NCI-H1930 (cell line): ENCODE results near the gene SLC38A4.
A peak's percentile ranks its signal among the peaks of the same experiment; 100 is the strongest.
"Not testable (repeated sequence)": the region's sequence is repeated elsewhere in the genome, so short reads cannot be mapped to it uniquely, and the experiment has no call there.

Source experiments
- DNase-seq, 2 experiments: peaks; one replicate each; lab custom pipeline; 2025; lab: John Stamatoyannopoulos, UW

The SLC38A4 gene

GRCh38 chr12:46775796-46776195 is 50.0 kb downstream of the SLC38A4 start:
- DNase-seq: no peak

DNA sequence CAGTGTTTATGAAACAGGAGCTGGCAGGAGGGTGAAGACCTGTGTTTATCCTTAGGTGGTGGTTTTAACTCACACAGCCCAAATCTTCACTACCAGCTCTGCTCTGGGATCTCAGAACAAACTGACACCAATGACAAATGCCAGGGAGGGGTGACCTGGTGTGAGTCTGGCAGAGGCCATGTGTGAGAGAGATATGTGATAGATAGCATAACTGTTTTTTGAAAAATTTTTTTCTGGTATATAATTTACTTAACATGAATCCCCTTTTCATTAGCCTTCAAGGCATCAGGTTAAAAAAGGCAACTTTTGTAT is 51.5 kb downstream of the SLC38A4 start:
- no peak for DNase-seq

DNA sequence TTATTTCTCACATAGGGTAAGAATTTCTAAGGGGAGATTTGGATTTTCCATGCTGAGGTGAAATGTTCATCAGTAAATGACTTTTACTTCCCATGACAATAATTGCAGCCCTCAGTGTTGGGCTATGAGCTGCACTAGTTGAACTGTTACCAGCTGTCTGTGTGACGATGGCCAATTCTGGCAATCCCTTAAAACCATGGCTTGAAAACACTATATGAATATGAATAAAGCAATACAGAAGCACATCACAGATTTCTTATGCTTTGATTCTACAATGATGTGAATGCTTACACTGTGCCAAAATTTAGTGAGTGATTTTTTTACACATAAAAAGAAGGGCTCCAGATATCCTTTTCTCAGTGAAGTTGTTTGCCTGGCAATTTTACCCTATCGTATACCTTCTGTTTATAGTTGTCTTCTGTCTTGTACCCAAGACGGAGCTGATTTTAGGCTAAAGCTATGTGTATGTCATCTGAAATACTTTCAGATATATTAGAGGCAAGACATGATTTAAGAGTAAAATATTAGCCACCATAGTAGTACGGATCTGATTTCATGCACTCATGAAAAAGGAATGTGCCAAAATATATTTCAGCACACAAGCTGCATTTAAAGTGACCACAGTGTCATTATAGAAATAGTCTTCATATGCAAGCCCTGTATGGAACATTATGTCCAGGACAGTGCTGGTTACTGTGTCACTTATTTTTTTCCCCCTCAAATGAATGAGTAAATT is 52.0 kb downstream of the SLC38A4 start:
- DNase-seq: no peak

DNA sequence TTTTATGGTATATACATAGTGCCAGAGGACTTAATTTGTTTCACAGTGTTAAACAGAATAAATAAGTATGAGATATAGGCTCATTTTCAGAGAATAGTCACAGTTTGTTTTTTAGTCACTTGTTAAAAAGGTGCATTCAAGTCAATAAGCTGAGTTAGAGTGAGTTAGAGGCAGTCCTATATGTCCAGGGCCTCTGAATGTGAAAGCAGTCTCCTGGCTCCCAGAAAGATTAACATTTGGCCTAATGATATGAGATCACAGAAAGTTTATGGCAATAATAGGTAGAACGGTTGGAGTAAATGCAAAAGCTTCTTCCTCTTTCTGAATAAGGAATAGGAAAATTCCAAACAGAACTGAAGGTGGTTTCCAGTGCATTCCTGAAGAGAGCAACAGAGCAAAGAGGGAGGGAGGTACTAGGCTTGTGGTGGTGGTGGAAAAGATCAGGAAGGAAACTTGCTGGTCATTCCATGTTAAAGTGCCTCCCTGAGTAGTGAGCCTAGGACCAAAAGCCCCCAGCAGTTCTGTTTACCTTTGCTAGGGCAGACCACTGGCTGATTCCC is 54.4 kb downstream of the SLC38A4 start:
- peak in 1 of 2 experiments; percentile 70 for DNase-seq

GRCh38 chr12:46770501-46771183 is 55.2 kb downstream of the SLC38A4 start:
- peak in 1 of 2 experiments; percentile 47 for DNase-seq

GRCh38 chr12:46764005-46764404 is 61.8 kb downstream of the SLC38A4 start:
- no peak for DNase-seq

DNA sequence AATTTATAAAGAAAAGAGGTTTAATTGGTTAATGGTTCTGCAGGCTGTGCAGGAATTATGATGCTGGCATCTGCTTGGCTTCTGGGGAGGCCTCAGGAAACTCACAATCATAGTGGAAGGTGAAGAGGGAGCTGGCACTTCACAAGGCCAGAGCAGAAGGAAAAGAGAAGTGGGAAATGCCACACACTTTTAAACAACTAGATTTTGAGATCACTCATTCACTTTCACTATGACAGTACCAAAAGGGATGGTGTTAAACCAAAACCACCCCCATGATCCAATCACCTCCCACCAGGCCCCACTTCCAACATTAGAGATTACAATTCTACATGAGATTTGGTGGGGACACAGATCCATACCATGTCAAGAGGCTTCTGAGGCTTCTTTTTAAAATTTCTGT is 62.6 kb downstream of the SLC38A4 start:
- DNase-seq: no peak

DNA sequence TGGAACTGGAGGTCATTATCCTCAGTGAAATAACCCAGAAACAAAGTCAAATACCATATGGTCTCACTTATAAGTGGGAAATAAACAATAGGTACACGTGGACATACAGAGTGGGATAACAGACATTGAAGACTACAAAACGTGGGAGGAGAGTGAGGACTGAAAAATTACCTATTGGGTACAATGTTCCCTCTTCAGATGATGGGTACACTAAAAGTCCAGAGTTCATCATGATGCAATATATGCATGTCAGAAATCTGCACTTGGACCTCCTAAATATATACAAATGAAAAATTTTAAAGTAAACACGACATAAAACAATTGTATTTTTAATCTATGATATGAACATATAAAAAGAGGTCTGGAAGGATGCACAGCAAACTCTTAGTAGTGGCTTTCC is 71.2 kb downstream of the SLC38A4 start:
- DNase-seq: no peak

GRCh38 chr12:46752396-46752795 is 73.4 kb downstream of the SLC38A4 start:
- DNase-seq: no peak

GRCh38 chr12:46751173-46751572 is 74.6 kb downstream of the SLC38A4 start:
- no peak for DNase-seq

DNA sequence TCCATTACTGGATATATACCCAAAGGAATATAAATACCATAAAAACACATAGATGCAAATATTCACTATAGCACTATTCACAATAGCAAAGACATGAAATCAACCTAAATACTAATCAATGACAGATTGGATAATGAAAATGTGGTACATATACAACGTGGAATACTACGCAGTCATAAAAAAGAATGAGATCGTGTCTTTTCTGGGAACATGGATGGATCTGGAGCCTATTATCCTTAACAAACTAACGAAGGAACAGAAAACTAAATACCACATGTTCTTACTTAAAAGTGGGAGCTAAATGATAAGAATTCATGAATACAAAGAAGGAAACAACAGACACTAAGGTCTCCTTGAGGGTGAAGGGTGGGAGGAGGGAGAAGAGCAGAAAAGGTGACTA is 76.5 kb downstream of the SLC38A4 start:
- no peak for DNase-seq

DNA sequence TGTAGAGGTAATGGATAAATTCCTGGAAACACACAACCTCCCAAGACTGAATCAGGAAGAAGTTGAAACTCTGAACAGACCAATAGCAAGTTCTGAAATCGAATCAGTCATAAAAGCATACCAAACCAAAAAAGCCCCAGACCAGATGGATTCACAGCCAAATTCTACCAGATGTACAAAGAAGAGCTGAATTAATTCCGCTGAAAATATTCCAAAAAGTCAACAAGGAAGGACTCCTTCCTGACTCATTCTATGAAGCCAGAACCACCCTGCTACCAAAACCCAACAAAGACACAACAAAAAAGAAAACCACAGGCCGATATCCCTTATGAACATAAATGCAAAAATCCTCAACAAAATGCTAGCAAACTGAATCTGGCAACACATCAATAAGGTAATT is 81.5 kb downstream of the SLC38A4 start:
- no peak for DNase-seq

GRCh38 chr12:46743456-46743855 is 82.3 kb downstream of the SLC38A4 start:
- DNase-seq: no peak

GRCh38 chr12:46742271-46742670 is 83.5 kb downstream of the SLC38A4 start:
- DNase-seq: not testable (repeated sequence)

GRCh38 chr12:46725332-46725731 is 100.5 kb downstream of the SLC38A4 start:
- no peak for DNase-seq

DNA sequence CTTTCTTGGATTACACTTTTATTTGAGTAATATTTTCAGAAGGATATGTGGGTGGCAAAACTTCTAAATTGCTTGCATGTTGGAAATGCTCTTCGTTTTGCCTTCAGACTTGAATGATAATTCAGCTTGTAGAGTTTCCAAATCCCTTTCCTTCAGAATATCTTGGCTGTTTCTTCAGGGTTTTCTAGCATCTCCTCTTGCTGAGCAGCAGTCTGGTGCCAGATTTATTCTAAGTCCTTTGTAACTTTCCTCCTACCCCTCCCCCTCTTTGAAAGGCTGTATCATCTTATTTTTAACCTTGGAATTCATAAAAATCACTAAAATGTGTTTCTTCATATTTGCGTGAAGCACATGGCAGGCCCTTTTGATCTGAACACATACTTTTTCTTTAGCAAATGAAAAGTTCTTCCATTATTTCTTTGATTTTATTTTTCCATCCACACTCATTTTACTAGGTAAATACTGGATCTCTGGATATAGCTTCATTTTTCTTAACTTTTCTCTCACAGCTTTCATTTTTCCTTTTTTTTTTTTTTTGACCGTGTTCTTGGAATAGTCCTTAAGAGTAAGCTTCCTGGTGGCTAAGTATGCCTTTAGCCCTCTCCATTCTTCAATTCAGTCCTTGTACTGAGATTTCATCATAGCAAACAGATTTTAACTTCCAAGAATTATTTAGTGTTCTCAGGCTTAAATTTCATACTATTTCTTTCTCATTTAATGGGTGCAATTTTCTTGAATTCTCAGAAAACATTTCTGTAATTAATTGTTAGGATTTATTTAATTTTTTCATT is 102.0 kb downstream of the SLC38A4 start:
- no peak for DNase-seq

- DNase-seq: no peak
Measured at GRCh38 chr12:46722394-46723185, 103.2 kb downstream of the SLC38A4 start.

DNA sequence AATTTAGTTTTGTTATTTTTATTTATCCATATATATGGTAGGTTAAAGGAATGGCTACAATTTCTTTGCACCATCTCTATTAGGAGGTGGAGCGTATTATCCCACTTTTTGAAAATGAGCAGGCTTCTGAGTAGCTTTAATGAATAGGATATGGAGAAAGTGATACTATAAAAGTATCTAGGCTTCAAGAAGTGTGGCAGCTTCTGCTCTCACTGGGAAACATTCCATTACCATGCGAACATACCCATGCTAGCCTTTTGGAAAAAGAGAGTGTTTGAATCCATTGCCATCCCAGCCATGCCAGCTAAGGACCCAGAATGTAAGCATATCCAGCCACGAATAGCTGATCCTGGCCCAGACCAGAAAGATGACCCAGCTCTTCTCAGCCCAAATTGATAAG is 107.3 kb downstream of the SLC38A4 start:
- no peak for DNase-seq

- DNase-seq: no peak
Measured at GRCh38 chr12:46717868-46718267, 107.9 kb downstream of the SLC38A4 start.

DNA sequence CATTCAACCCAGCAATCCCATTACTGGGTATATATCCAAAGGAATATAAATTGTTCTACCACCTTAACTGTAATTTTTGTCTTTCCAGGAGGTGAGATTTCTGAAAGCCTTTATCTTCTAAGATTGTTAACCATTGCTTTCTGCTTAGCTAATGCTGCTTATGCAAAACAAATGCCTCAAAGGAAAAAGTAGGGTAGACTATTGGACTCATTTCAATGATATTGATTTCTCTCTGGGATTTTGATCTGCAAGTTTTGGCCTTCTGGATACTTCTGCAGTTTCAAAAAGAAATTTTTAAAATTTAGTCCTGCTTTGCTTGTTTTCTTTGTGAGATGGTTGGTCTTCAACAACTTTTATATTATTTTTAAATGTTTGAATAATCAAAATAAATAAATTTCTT is 108.6 kb downstream of the SLC38A4 start:
- no peak for DNase-seq
